Peyer's patch (tissue), 4 donors: ENCODE results near the gene FBXO38. TPM values are rescaled to one million over a fixed set of nuclear protein-coding genes. Genes with fewer than 3 reads are reported as not detected.
"Not testable (repeated sequence)": the region's sequence is repeated elsewhere in the genome, so short reads cannot be mapped to it uniquely, and the experiment has no call there.

Source experiments
- DNase-seq, 3 donors: peaks; one replicate each; pipeline ENCODE4 v3.0.0-alpha.2; 2017 to 2019
- H3K27ac ChIP-seq, 4 donors: fragments of 200-600 bp; sonication (generic); one replicate each; pipeline ENCODE4 v1.5.1; 2016 to 2019
- H3K27me3 ChIP-seq, 2 donors: fragments of 200-600 bp; sonication (generic); one replicate each; pipeline ENCODE4 v1.5.1; 2019
- H3K36me3 ChIP-seq, 3 donors: fragments of 200-600 bp; sonication (generic); one replicate each; pipeline ENCODE4 v1.5.1; 2016 to 2019
- H3K4me1 ChIP-seq, 4 donors: fragments of 200-600 bp; sonication (generic); one replicate each; pipeline ENCODE4 v1.5.1; 2016 to 2019
- H3K4me3 ChIP-seq, 4 donors: fragments of 200-600 bp; sonication (generic); 1 replicate in 3 of 4; 2 replicates in 1 of 4; pipeline ENCODE4 v1.5.1; 2016 to 2019; ENCODE audit warnings: mild to moderate bottlenecking in 1 of 4
- H3K9me3 ChIP-seq, 4 donors: fragments of 200-600 bp; sonication (generic); one replicate each; pipeline ENCODE4 v1.5.1; 2016 to 2019; ENCODE audit warnings: mild to moderate bottlenecking in 1 of 4
- CTCF ChIP-seq, 6 experiments: fragments of 450-650 bp in 4 of 6; fragments of 200-600 bp in 2 of 6; sonication (generic) in 1 of 6; IDR thresholded peaks; one replicate each; pipeline ENCODE4 v1.5.1; 2017 to 2019; ENCODE audit warnings: antibody characterized with exemption in 6 of 6, mild to moderate bottlenecking in 3 of 6, moderate library complexity in 1 of 6
- POLR2A ChIP-seq, 2 donors: fragments of 450-650 bp; IDR thresholded peaks; one replicate each; pipeline ENCODE4 v1.5.1; 2017; ENCODE audit warnings: antibody characterized with exemption in 2 of 2, mild to moderate bottlenecking in 2 of 2, moderate library complexity in 2 of 2
- total RNA-seq, 4 donors: library from RNA; depleted of rRNA; stranded (reverse); fragments of >200 nt; gene quantifications; one replicate each; pipeline ENCODE4 v1.1.0, GENCODE V29; 2016

Gene FBXO38
- total RNA-seq, 4 donors from 2014 or later = 52.2 to 91.6 (median 64.5) TPM

GRCh38 chr5:148459669-148460068 lies 75.9 kb downstream of the FBXO38 start:
- H3K9me3 ChIP-seq = no peaks in the 10 kb centered on the region
- no peak overlapping the region for H3K27ac ChIP-seq
- no peak overlapping the region for H3K4me3 ChIP-seq
- no peak for TF ChIP-seq POLR2A (IDR thresholded peaks at IDR 0.05)
- no peak for TF ChIP-seq CTCF (IDR thresholded peaks at IDR 0.05)
- H3K36me3 ChIP-seq = no peaks in the 10 kb centered on the region
- H3K4me1 ChIP-seq = no peaks in the 10 kb centered on the region
- H3K27me3 ChIP-seq = no peaks in the 10 kb centered on the region
- DNase-seq = no peak

GRCh38 chr5:148465381-148466235 lies 81.8 kb downstream of the FBXO38 start:
- H3K27me3 ChIP-seq = no peaks in the 10 kb centered on the region
- no peaks in the 10 kb centered on the region for H3K9me3 ChIP-seq
- no peak for DNase-seq
- H3K4me3 ChIP-seq = no peak overlapping the region
- H3K27ac ChIP-seq = no peak overlapping the region
- TF ChIP-seq POLR2A (IDR thresholded peaks at IDR 0.05) (no peak), CTCF (IDR thresholded peaks at IDR 0.05) (no peak)
- no peaks in the 10 kb centered on the region for H3K4me1 ChIP-seq
- no peaks in the 10 kb centered on the region for H3K36me3 ChIP-seq

- DNase-seq = no peak
- Histone ChIP-seq H3K4me3 (no peak overlapping the region), H3K9me3 (no peaks in the 10 kb centered on the region), H3K27me3 (no peaks in the 10 kb centered on the region), H3K27ac (no peak overlapping the region), H3K36me3 (no peaks in the 10 kb centered on the region), H3K4me1 (no peaks in the 10 kb centered on the region)
- TF ChIP-seq POLR2A (IDR thresholded peaks at IDR 0.05) (no peak), CTCF (IDR thresholded peaks at IDR 0.05) (no peak)
Observed at GRCh38 chr5:148466236-148466580, 82.5 kb downstream of the FBXO38 start.

GRCh38 chr5:148467958-148468357 lies 84.2 kb downstream of the FBXO38 start:
- Histone ChIP-seq H3K4me3 (no peak overlapping the region), H3K36me3 (no peaks in the 10 kb centered on the region), H3K4me1 (no peaks in the 10 kb centered on the region), H3K27ac (no peak overlapping the region), H3K9me3 (no peaks in the 10 kb centered on the region), H3K27me3 (no peaks in the 10 kb centered on the region)
- TF ChIP-seq POLR2A (IDR thresholded peaks at IDR 0.05) (no peak), CTCF (IDR thresholded peaks at IDR 0.05) (no peak)
- no peak for DNase-seq

GRCh38 chr5:148468746-148469145 lies 85.0 kb downstream of the FBXO38 start:
- H3K9me3 ChIP-seq, H3K27me3 ChIP-seq, H3K36me3 ChIP-seq, DNase-seq, H3K4me1 ChIP-seq, H3K4me3 ChIP-seq, H3K27ac ChIP-seq: not testable (repeated sequence)

GRCh38 chr5:148469501-148469935 lies 85.8 kb downstream of the FBXO38 start:
- TF ChIP-seq CTCF (IDR thresholded peaks at IDR 0.05) (no peak), POLR2A (IDR thresholded peaks at IDR 0.05) (no peak)
- H3K9me3 ChIP-seq = no peaks in the 10 kb centered on the region
- no peaks in the 10 kb centered on the region for H3K27me3 ChIP-seq
- H3K4me3 ChIP-seq = no peak overlapping the region
- no peak for DNase-seq
- H3K4me1 ChIP-seq = no peaks in the 10 kb centered on the region
- H3K27ac ChIP-seq = no peak overlapping the region
- no peaks in the 10 kb centered on the region for H3K36me3 ChIP-seq
